Progenitor cell of endocrine pancreas (in vitro differentiated cells): ENCODE measurements around the gene C18orf32. TPM values are rescaled to one million over a fixed set of nuclear protein-coding genes. Genes with fewer than 3 reads are reported as not detected.
"Not testable (repeated sequence)": the region's sequence is repeated elsewhere in the genome, so short reads cannot be mapped to it uniquely, and the experiment has no call there.

Experiments used
- DNase-seq: peaks from one replicate; pipeline ENCODE4 v3.0.0; 2021; ENCODE audit warnings: low spot score; ENCODE audit not compliant: unreplicated experiment
- H3K27ac Mint-ChIP-seq: 2 replicates; pipeline ENCODE4 v1.8.0; 2021; ENCODE audit warnings: mild to moderate bottlenecking, moderate library complexity, mixed read lengths
- H3K27me3 Mint-ChIP-seq: 2 replicates; pipeline ENCODE4 v1.8.0; 2021; ENCODE audit warnings: mixed read lengths
- H3K36me3 Mint-ChIP-seq: 2 replicates; pipeline ENCODE4 v1.8.0; 2022; ENCODE audit warnings: mixed read lengths; ENCODE audit not compliant: insufficient read depth
- H3K4me1 Mint-ChIP-seq: 2 replicates; pipeline ENCODE4 v1.8.0; 2021; ENCODE audit warnings: low read depth, mixed read lengths
- H3K4me3 Mint-ChIP-seq: 2 replicates; pipeline ENCODE4 v1.8.0; 2021; ENCODE audit warnings: low read depth, mild to moderate bottlenecking, moderate library complexity, mixed read lengths
- H3K9me3 Mint-ChIP-seq: 2 replicates; pipeline ENCODE4 v1.8.0; 2021; ENCODE audit warnings: low read depth, mixed read lengths
- total RNA-seq: library from RNA; stranded (reverse); gene quantifications from 2 replicates; pipeline ENCODE4 v1.2.1, GENCODE V29; 2021
- TF ChIP-seq, protein P1 (sequence below): fragments of 200-600 bp; sonication (generic); IDR thresholded peaks from one replicate; pipeline ENCODE4 v1.5.0; 2021; ENCODE audit warnings: antibody characterized with exemption, mild to moderate bottlenecking; ENCODE audit not compliant: unreplicated experiment

The C18orf32 gene
- total RNA-seq, 1 donor from 2014 or later: 55.6 TPM

DNA sequence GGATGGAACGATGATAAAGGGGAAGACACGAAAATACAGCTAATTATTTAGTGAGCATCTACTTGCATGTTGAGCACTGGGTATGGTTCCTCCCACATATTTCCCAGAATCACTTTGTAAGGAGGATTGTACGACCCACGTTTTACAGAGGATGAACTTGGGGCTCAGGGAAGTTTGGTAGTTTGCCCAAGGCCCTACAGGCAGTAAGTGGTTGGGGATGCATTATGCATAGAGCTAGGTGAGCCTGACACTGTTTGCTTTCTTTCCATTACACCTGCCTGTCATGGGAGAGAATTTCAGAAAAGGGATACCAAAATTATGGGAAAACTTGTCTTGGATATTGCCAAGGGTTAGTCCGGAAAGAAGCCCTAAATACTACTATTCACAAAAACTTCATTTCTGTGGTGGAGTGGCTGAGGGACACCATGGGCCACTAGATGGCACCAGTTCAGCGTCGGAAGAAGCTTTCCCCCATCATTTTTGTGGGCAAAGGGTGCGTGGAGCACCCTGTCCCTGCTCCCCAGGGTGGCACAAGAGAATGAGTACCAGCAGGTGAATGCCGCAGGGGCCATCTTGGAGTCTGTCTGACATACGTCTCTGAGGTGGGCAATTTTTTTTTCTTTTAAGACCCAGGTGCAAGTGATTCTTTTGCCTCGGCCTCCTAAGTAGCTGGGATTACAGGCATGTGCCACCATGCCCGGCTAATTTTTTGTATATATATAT lies 23.5 kb upstream of the C18orf32 start:
- peak; percentile 36 for DNase-seq
- no peaks in the 10 kb centered on the region for H3K27me3 Mint-ChIP-seq
- no peak overlapping the region for H3K27ac Mint-ChIP-seq
- no peaks in the 10 kb centered on the region for H3K9me3 Mint-ChIP-seq
- H3K4me1 Mint-ChIP-seq: no peaks in the 10 kb centered on the region
- TF ChIP-seq, protein P1, sequence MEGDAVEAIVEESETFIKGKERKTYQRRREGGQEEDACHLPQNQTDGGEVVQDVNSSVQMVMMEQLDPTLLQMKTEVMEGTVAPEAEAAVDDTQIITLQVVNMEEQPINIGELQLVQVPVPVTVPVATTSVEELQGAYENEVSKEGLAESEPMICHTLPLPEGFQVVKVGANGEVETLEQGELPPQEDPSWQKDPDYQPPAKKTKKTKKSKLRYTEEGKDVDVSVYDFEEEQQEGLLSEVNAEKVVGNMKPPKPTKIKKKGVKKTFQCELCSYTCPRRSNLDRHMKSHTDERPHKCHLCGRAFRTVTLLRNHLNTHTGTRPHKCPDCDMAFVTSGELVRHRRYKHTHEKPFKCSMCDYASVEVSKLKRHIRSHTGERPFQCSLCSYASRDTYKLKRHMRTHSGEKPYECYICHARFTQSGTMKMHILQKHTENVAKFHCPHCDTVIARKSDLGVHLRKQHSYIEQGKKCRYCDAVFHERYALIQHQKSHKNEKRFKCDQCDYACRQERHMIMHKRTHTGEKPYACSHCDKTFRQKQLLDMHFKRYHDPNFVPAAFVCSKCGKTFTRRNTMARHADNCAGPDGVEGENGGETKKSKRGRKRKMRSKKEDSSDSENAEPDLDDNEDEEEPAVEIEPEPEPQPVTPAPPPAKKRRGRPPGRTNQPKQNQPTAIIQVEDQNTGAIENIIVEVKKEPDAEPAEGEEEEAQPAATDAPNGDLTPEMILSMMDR: peak; percentile 93
- H3K4me3 Mint-ChIP-seq: no peak overlapping the region
- H3K36me3 Mint-ChIP-seq: no peaks in the 10 kb centered on the region

DNA sequence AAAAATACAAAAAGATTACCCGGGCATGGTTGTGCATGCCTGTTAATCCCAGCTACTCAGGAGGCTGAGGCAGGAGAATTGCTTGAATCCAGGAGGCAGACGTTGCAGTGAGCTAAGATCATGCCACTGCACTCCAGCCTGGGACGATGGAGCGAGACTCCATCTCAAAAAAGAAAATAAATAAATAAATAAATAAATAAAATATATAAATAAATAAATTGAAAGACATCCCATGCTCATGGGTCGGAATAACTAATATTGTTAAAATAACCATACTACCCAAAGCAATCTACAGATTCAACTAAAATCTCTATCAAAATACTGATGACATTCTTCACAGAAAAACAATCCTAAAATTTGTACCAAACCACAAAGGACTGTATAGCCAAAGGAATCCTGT lies 19.4 kb upstream of the C18orf32 start:
- not testable (repeated sequence) for H3K4me3 Mint-ChIP-seq, H3K27ac Mint-ChIP-seq, H3K36me3 Mint-ChIP-seq, H3K9me3 Mint-ChIP-seq, DNase-seq, H3K27me3 Mint-ChIP-seq, H3K4me1 Mint-ChIP-seq

DNA sequence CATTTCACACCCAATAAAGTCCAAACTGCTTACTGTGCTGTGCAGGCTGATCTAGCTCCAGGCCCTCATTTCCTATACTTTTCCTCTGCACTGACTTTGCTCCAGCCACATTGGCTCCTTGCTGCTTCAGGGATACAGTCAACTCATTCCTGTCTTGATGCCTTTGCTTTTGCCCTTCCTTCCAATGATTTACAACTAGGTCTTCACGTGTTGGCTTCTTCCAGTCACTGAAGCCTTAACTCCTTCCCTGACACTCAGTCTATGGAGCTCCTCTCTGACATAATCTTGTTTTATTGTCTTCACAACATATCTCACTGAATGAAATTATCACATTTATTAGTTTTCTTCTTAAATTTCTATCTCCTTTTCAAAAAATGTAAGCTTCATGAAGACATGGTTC lies 16.9 kb upstream of the C18orf32 start:
- H3K9me3 Mint-ChIP-seq: no peaks in the 10 kb centered on the region
- H3K4me1 Mint-ChIP-seq: no peaks in the 10 kb centered on the region
- DNase-seq: no peak
- H3K27ac Mint-ChIP-seq: no peak overlapping the region
- H3K36me3 Mint-ChIP-seq: no peaks in the 10 kb centered on the region
- no peak overlapping the region for H3K4me3 Mint-ChIP-seq
- TF ChIP-seq, protein P1: no peak
- H3K27me3 Mint-ChIP-seq: peaks cover 16% of the 10 kb centered on the region

DNA sequence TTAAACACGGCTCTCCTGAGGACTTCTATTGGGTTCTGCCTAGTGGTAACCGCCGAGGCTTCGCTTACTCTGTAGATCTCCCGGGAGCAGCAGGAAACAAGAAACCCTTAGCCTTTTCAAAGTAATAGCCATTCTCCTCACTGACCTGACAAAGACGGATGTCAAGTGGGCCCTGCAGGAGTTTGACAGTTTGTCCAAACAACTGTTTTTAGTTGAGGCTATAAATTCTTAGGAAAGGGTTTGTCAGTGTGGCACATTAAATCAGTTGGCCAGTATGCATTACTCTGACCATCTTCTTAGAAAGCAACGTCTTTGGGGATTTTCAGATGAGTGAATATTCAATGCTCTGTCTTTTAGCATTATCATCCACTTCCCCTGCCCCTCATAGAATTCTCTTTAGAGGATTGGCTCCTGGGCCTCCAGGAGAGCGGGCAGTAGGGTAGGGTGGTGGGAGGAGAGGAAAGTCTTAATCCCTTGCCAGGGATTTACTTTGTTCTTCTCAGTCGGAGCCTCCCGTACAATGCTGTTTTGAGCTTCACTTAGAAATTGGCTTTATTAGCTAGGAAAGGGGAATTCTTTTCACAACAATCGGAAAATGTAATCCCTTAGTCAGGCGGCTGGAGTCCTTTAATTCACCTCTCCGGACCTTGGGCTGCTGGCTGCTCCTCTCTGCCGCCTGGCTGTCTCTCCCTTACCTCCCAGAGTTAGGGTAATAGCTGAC lies 13.3 kb upstream of the C18orf32 start:
- Mint-ChIP-seq H3K9me3 (no peaks in the 10 kb centered on the region), H3K4me3 (no peak overlapping the region), H3K4me1 (no peaks in the 10 kb centered on the region), H3K27ac (no peak overlapping the region), H3K27me3 (peaks cover 24% of the 10 kb centered on the region), H3K36me3 (no peaks in the 10 kb centered on the region)
- DNase-seq: no peak
- TF ChIP-seq, protein P1: no peak

DNA sequence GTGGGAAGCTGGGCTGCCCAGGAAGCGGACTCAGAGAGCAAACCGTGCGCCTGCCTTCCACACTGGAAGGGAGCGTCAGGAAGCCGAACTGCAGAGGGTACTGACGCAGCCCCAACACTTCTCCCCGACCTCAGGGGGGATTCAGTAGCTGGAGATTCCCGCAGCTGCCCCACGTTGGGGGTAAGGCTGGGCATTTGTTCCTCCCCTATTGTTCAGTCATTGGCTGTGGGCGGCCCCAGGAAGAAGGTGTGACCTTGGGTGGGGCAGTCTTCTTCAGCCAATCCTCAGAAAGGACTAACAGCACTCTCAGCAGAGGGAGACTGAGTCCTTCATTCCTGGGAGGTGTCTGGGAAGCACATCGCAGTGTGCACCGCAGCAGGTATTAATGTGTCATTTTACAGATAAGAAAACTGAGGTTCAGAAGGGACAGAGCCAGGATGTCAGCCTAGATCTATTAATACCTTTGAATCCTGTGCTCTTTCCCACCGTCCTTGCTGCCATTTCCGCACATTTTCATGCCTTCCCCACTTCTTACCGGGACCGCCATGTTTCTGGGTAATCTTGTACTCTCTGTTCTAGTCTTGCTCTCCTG lies 12.1 kb upstream of the C18orf32 start:
- Mint-ChIP-seq H3K27ac (no peak overlapping the region), H3K4me1 (no peaks in the 10 kb centered on the region), H3K36me3 (no peaks in the 10 kb centered on the region), H3K9me3 (no peaks in the 10 kb centered on the region), H3K27me3 (peaks cover 26% of the 10 kb centered on the region), H3K4me3 (no peak overlapping the region)
- TF ChIP-seq, protein P1: no peak
- no peak for DNase-seq
